Uterus (tissue), 2 donors: ENCODE data around the gene KRTAP10-5.

ENCODE experiments used
- POLR2A ChIP-seq, 2 donors: fragments of 450-650 bp; IDR thresholded peaks; one replicate each; pipeline ENCODE4 v1.6.1; 2016; ENCODE audit warnings: antibody characterized with exemption in 2 of 2, mild to moderate bottlenecking in 1 of 2, moderate library complexity in 1 of 2
- TF ChIP-seq, protein P1 (sequence below), 4 experiments: fragments of 200-600 bp in 2 of 4; fragments of 450-650 bp in 2 of 4; sonication (generic) in 2 of 4; IDR thresholded peaks; one replicate each; pipeline ENCODE4 v1.5.1; 2016 to 2019; ENCODE audit warnings: antibody characterized with exemption in 4 of 4, mild to moderate bottlenecking in 2 of 4, moderate library complexity in 1 of 4

GRCh38 chr21:44574457-44575306 is 5.7 kb downstream of the KRTAP10-5 start:
- TF ChIP-seq, protein P1, sequence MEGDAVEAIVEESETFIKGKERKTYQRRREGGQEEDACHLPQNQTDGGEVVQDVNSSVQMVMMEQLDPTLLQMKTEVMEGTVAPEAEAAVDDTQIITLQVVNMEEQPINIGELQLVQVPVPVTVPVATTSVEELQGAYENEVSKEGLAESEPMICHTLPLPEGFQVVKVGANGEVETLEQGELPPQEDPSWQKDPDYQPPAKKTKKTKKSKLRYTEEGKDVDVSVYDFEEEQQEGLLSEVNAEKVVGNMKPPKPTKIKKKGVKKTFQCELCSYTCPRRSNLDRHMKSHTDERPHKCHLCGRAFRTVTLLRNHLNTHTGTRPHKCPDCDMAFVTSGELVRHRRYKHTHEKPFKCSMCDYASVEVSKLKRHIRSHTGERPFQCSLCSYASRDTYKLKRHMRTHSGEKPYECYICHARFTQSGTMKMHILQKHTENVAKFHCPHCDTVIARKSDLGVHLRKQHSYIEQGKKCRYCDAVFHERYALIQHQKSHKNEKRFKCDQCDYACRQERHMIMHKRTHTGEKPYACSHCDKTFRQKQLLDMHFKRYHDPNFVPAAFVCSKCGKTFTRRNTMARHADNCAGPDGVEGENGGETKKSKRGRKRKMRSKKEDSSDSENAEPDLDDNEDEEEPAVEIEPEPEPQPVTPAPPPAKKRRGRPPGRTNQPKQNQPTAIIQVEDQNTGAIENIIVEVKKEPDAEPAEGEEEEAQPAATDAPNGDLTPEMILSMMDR (IDR thresholded peaks at IDR 0.05) = no peak
- TF ChIP-seq POLR2A (IDR thresholded peaks at IDR 0.05) = no peak
